ENCODE results near the gene CALR. TPM values are rescaled to one million over a fixed set of nuclear protein-coding genes. Genes with fewer than 3 reads are reported as not detected.
"Not testable (repeated sequence)": the region's sequence is repeated elsewhere in the genome, so short reads cannot be mapped to it uniquely, and the experiment has no call there.

CALR gene
- total and polyA plus RNA-seq, 4 donors = 415 to 1,551 (median 801) TPM

DNA sequence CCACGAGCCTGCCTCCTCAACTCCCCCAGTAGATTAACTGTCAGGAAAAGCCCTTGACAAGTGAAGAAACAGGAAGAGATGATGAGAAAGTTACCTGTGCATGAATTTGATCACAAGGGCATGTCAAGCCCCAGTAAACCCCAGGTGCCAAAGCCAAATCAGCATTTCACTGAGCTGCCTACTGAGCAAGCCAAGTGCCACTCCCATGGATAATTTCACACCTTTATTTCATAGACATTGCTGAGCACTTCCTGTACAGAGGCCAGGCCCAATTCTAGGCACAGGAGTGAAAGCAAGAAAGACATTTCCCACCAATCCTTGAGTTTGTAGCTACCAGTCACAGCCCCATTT, 16.2 kb downstream of the CALR start:
- 26 to 44% methylated on average over 1 of the region's 1 CpG for WGBS, 2 donors
- H3K9me3 ChIP-seq (ENCODE audit: control insufficient read depth in 4 of 4, insufficient read depth in 3 of 4, low read length in 3 of 4) = no peaks in the 10 kb centered on the region
- ATAC-seq (ENCODE audit: insufficient read depth, low FRiP score) = no peak
- no peak for DNase-seq
- peaks cover 0 to 40% (median 11%) of the 10 kb centered on the region in 5 donors for H3K4me1 ChIP-seq (ENCODE audit: control insufficient read depth in 5 of 5, insufficient read depth in 5 of 5, low read length in 5 of 5)
- TF ChIP-seq, protein P1, sequence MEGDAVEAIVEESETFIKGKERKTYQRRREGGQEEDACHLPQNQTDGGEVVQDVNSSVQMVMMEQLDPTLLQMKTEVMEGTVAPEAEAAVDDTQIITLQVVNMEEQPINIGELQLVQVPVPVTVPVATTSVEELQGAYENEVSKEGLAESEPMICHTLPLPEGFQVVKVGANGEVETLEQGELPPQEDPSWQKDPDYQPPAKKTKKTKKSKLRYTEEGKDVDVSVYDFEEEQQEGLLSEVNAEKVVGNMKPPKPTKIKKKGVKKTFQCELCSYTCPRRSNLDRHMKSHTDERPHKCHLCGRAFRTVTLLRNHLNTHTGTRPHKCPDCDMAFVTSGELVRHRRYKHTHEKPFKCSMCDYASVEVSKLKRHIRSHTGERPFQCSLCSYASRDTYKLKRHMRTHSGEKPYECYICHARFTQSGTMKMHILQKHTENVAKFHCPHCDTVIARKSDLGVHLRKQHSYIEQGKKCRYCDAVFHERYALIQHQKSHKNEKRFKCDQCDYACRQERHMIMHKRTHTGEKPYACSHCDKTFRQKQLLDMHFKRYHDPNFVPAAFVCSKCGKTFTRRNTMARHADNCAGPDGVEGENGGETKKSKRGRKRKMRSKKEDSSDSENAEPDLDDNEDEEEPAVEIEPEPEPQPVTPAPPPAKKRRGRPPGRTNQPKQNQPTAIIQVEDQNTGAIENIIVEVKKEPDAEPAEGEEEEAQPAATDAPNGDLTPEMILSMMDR (IDR thresholded peaks at IDR 0.05; ENCODE audit: control extremely low read depth, extremely low read depth) = no peak
- no peak overlapping the region for H3K4me3 ChIP-seq
- H3K27ac ChIP-seq (ENCODE audit: low read depth in 1 of 2, low read length in 1 of 2) = no peak overlapping the region
- peaks cover 0 to 32% (median 17%) of the 10 kb centered on the region in 4 donors for H3K36me3 ChIP-seq (ENCODE audit: control insufficient read depth in 4 of 4, insufficient read depth in 4 of 4, low read length in 4 of 4)
- no peaks in the 10 kb centered on the region for H3K27me3 ChIP-seq (ENCODE audit: control insufficient read depth in 3 of 3, insufficient read depth in 3 of 3, low read length in 2 of 3)
- H3K9ac ChIP-seq (ENCODE audit: insufficient read depth in 1 of 2, low read length in 2 of 2) = no peak overlapping the region

- not testable (repeated sequence) for H3K9ac ChIP-seq (ENCODE audit: insufficient read depth in 1 of 2, low read length in 2 of 2); ATAC-seq (ENCODE audit: insufficient read depth, low FRiP score); H3K4me3 ChIP-seq; H3K27me3 ChIP-seq (ENCODE audit: control insufficient read depth in 3 of 3, insufficient read depth in 3 of 3, low read length in 2 of 3); H3K9me3 ChIP-seq (ENCODE audit: control insufficient read depth in 4 of 4, insufficient read depth in 3 of 4, low read length in 3 of 4); DNase-seq
- peak overlapping the region in 1 of 2 donors; percentile 2 for H3K27ac ChIP-seq (ENCODE audit: low read depth in 1 of 2, low read length in 1 of 2)
- peaks cover 0 to 24% (median 14%) of the 10 kb centered on the region in 4 donors for H3K36me3 ChIP-seq (ENCODE audit: control insufficient read depth in 4 of 4, insufficient read depth in 4 of 4, low read length in 4 of 4)
- WGBS, 2 donors = 88 to 90% methylated on average over 9 of the region's 9 CpGs
- peaks cover 0 to 40% (median 11%) of the 10 kb centered on the region in 5 donors for H3K4me1 ChIP-seq (ENCODE audit: control insufficient read depth in 5 of 5, insufficient read depth in 5 of 5, low read length in 5 of 5)
Observed at GRCh38 chr19:12955575-12955974, 17.2 kb downstream of the CALR start.

- H3K9me3 ChIP-seq (ENCODE audit: control insufficient read depth in 4 of 4, insufficient read depth in 3 of 4, low read length in 3 of 4) = no peaks in the 10 kb centered on the region
- peaks cover 0 to 40% (median 11%) of the 10 kb centered on the region in 5 donors for H3K4me1 ChIP-seq (ENCODE audit: control insufficient read depth in 5 of 5, insufficient read depth in 5 of 5, low read length in 5 of 5)
- DNase-seq (no peak), ATAC-seq (ENCODE audit: insufficient read depth, low FRiP score) (no peak)
- no peak overlapping the region for H3K4me3 ChIP-seq
- TF ChIP-seq, protein P1 (IDR thresholded peaks at IDR 0.05; ENCODE audit: control extremely low read depth, extremely low read depth) = no peak
- H3K36me3 ChIP-seq (ENCODE audit: control insufficient read depth in 4 of 4, insufficient read depth in 4 of 4, low read length in 4 of 4) = peaks cover 0 to 22% (median 13%) of the 10 kb centered on the region in 4 donors
- H3K27ac ChIP-seq (ENCODE audit: low read depth in 1 of 2, low read length in 1 of 2) = peak overlapping the region in 1 of 2 donors; percentile 32
- no peaks in the 10 kb centered on the region for H3K27me3 ChIP-seq (ENCODE audit: control insufficient read depth in 3 of 3, insufficient read depth in 3 of 3, low read length in 2 of 3)
- H3K9ac ChIP-seq (ENCODE audit: insufficient read depth in 1 of 2, low read length in 2 of 2) = peak overlapping the region in 1 of 2 donors; percentile 61
- WGBS, 2 donors = 63 to 70% methylated on average over 12 of the region's 12 CpGs
Observed at GRCh38 chr19:12955996-12956395, 17.6 kb downstream of the CALR start.

DNA sequence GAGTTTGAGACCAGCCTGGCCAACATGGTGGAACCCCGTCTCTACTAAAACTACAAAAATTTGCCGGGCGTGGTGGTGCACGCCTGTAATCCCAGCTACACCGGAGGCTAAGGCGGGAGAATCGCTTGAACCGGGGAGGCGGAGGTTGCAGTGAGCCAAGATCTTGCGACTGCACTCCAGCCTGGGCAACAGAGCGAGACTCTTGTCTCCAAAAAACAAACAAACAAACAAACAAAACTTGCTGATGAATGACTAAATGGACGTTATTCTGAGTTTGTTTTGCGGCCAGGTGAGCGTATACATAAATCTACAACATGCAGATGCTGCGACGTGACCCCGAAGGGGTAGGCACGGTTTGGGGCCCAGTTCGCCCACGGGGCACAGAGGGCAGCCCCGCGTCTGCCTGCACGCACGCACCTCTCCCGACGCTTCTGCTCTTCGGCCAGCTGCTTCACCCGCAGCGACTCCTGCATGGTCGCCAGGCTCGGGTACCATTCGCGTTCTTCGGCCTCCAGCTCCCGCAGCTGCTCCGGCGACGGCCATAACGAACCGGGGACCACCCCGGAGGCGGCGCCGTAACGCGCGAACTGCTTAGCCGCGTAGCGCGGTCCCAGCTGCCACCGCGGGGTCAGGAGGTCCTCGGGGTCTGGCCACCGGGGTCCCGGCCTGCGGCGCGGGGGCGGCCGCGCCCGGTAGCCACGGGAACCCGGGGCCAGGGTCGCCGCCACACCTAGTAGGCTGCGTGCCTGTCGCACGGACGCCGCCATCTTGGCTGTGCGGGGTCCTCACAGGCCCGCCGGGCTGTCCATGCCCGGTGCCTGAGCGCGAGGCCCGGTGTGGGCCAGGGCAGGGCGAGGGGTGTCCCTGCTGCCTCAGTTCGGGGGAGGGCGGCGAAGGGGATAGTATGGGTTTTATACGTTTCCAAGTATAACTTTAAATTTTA, 18.3 kb downstream of the CALR start, which contains the start of gene GADD45GIP1:
Gene GADD45GIP1, minus strand, starts transcription at position 778 of the 943 bp plus-strand sequence. Its CDS starts 11 bp downstream, at position 767.
- Histone ChIP-seq H3K27ac (ENCODE audit: low read depth in 1 of 2, low read length in 1 of 2) (peak within 1 kb of the TSS; percentile 96 to 99), H3K36me3 (ENCODE audit: control insufficient read depth in 4 of 4, insufficient read depth in 4 of 4, low read length in 4 of 4) (peaks cover 0 to 18% (median 10%) of the 10 kb centered on the region in 4 donors), H3K4me3 (peak within 1 kb of the TSS; percentile 99), H3K9me3 (ENCODE audit: control insufficient read depth in 4 of 4, insufficient read depth in 3 of 4, low read length in 3 of 4) (no peaks in the 10 kb centered on the region), H3K4me1 (ENCODE audit: control insufficient read depth in 5 of 5, insufficient read depth in 5 of 5, low read length in 5 of 5) (peaks cover 0 to 40% (median 11%) of the 10 kb centered on the region in 5 donors), H3K9ac (ENCODE audit: insufficient read depth in 1 of 2, low read length in 2 of 2) (peak within 1 kb of the TSS; percentile 32 to 61), H3K27me3 (ENCODE audit: control insufficient read depth in 3 of 3, insufficient read depth in 3 of 3, low read length in 2 of 3) (no peaks in the 10 kb centered on the region)
- TF ChIP-seq, protein P1 (IDR thresholded peaks at IDR 0.05; ENCODE audit: control extremely low read depth, extremely low read depth) = no peak
- peak; percentile 80 to 85 (median 84) for DNase-seq
- WGBS, 2 donors = 5% methylated on average over 71 to 84 of the region's 84 CpGs
- ATAC-seq (ENCODE audit: insufficient read depth, low FRiP score) = peak; percentile 98

DNA sequence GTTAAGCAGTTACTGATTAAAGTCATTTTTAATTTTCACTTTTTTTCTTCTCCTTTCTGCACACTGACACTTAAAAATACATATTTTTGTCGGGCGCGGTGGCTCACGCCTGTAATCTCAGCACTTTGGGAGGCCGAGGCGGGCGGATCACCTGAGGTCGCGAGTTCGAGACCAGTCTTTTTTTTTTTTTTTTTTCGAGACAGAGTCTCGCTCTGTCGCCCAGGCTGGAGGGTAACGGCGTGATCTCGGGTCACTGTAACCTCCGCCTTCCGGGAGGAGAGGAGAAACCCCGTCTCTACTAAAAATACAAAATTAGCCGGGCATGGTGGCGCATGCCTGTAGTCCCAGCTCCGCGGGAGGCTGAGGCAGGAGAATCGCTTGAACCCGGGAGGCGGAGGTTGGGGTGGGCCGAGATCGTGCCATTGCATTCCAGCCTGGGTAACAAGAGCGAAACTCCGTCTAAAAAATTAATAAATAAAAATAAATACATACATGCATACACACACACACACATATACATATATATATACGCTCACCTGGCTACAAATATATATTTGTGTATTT, 19.1 kb downstream of the CALR start:
- not testable (repeated sequence) for DNase-seq

More for the DNA sequence above, 19.1 kb downstream of the CALR start:
- H3K27me3 ChIP-seq (ENCODE audit: control insufficient read depth in 3 of 3, insufficient read depth in 3 of 3, low read length in 2 of 3); H3K9me3 ChIP-seq (ENCODE audit: control insufficient read depth in 4 of 4, insufficient read depth in 3 of 4, low read length in 3 of 4): not testable (repeated sequence)
- Histone ChIP-seq H3K4me3 (peak overlapping the region; percentile 99), H3K27ac (ENCODE audit: low read depth in 1 of 2, low read length in 1 of 2) (peak overlapping the region; percentile 96 to 99), H3K9ac (ENCODE audit: insufficient read depth in 1 of 2, low read length in 2 of 2) (peak overlapping the region in 1 of 2 donors; percentile 32), H3K4me1 (ENCODE audit: control insufficient read depth in 5 of 5, insufficient read depth in 5 of 5, low read length in 5 of 5) (peaks cover 0 to 35% (median 11%) of the 10 kb centered on the region in 5 donors), H3K36me3 (ENCODE audit: control insufficient read depth in 4 of 4, insufficient read depth in 4 of 4, low read length in 4 of 4) (peaks cover 0 to 16% (median 6%) of the 10 kb centered on the region in 4 donors)
- 23 to 38% methylated on average over 31 of the region's 31 CpGs for WGBS, 2 donors
- ATAC-seq (ENCODE audit: insufficient read depth, low FRiP score) = peak; percentile 15

Data from lung (tissue), 12 donors.